ENCODE measurements around the gene OCRL.

Gene OCRL

GRCh38 chrX:129574214-129574613 lies 34.2 kb downstream of the OCRL start:
- H3K27ac ChIP-seq, result no peak overlapping the region
- TF ChIP-seq ZFX (IDR thresholded peaks at IDR 0.05), result no peak
- TF ChIP-seq, protein P1, sequence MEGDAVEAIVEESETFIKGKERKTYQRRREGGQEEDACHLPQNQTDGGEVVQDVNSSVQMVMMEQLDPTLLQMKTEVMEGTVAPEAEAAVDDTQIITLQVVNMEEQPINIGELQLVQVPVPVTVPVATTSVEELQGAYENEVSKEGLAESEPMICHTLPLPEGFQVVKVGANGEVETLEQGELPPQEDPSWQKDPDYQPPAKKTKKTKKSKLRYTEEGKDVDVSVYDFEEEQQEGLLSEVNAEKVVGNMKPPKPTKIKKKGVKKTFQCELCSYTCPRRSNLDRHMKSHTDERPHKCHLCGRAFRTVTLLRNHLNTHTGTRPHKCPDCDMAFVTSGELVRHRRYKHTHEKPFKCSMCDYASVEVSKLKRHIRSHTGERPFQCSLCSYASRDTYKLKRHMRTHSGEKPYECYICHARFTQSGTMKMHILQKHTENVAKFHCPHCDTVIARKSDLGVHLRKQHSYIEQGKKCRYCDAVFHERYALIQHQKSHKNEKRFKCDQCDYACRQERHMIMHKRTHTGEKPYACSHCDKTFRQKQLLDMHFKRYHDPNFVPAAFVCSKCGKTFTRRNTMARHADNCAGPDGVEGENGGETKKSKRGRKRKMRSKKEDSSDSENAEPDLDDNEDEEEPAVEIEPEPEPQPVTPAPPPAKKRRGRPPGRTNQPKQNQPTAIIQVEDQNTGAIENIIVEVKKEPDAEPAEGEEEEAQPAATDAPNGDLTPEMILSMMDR (conservative IDR thresholded peaks at IDR 0.05), result no peak

- TF ChIP-seq, protein P1 (conservative IDR thresholded peaks at IDR 0.05), result no peak
- no peak for TF ChIP-seq ZFX (IDR thresholded peaks at IDR 0.05)
- no peak overlapping the region for H3K27ac ChIP-seq
These were observed 36.5 kb downstream of the OCRL start for GRCh38 chrX:129576539-129576938.

DNA sequence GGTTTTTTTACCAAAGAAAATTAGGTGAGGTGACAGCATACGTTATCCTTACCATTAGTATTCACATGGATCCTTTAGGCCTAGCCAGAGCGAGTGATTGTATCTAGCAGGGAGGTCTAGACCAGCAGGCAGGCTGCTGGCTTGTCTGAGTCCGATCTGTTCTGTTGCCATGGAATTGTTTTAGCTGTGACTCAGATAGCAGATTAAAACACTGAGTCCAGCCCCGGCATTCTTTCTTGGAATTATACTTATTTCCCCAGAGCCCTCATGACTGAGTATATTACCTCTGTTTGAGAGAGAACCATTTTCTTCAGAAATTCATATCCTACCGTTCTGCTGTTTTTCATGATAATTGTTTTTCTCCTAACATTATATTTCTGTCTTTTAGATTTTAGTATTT lies 37.4 kb downstream of the OCRL start:
- H3K27ac ChIP-seq, result no peak overlapping the region

DNA sequence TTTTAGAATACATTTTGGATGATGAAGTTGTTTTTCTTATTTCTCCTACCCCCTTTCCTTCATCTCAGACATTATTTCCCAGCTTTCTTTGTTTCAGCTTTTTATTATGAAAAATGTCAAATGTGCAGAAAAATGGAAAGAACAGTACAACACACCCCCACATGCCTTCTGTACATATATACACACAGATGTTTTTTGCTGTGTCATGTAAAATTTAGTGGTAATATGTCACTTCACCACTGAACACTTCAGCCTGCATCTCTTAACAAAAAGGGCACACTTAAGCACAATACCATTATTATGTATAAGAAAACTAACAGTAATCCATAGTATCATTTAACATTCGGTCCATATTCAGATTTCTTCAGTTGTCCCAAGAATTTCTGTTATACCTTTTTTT lies 37.8 kb downstream of the OCRL start:
- TF ChIP-seq ZFX (IDR thresholded peaks at IDR 0.05), result no peak
- TF ChIP-seq, protein P1 (conservative IDR thresholded peaks at IDR 0.05), result no peak
- no peak overlapping the region for H3K27ac ChIP-seq

More for the DNA sequence above, 37.4 kb downstream of the OCRL start:
- TF ChIP-seq, protein P1 (conservative IDR thresholded peaks at IDR 0.05), result no peak
- TF ChIP-seq ZFX (IDR thresholded peaks at IDR 0.05), result no peak

GRCh38 chrX:129581904-129582303 lies 41.8 kb downstream of the OCRL start:
- H3K27ac ChIP-seq, result no peak overlapping the region
- TF ChIP-seq, protein P1 (conservative IDR thresholded peaks at IDR 0.05), result no peak
- TF ChIP-seq ZFX (IDR thresholded peaks at IDR 0.05), result no peak

DNA sequence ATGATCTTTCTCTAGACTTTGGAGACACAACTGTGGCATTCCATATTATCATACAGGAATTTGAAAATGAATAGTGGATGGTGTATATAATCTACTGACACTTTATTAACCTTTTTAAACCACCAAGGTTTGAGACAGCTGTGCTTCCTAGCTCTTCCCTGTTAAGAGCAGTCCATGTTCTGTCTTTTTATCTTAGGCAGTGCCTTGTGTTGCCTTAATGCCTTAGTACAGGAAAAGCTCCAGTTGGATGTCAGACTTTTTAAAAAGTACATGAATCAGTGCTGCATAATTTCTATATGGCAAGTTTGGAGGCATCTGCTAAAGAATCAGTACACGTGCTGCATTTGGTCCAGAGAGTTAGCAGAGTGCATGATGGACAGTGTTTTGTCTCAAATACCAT lies 45.1 kb downstream of the OCRL start:
- no peak overlapping the region for H3K27ac ChIP-seq
- TF ChIP-seq, protein P1 (conservative IDR thresholded peaks at IDR 0.05), result no peak
- no peak for TF ChIP-seq ZFX (IDR thresholded peaks at IDR 0.05)

DNA sequence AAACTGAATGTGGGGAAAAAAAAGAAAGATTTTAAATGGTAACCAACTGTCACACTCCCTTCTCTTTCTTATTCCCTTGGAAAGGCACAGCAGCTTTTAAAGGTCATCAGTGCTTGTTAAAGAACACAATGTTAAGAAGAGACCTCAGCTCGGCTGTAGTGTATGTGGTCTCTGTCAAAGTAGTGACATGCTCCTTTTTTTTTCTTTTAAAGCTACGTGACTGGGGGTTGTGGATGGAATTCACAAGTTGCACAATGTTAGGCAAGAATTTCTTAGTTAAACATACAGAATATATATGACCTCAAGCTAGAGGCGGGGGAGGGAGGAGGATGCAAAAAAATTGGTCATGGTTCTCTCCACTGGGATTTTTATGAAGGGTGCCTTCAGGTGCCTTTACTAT lies 45.6 kb downstream of the OCRL start:
- H3K27ac ChIP-seq, result no peak overlapping the region
- TF ChIP-seq ZFX (IDR thresholded peaks at IDR 0.05), result no peak
- TF ChIP-seq, protein P1 (conservative IDR thresholded peaks at IDR 0.05), result no peak

Data from C4-2B (cell line).